NCI-H1436 treated with DMSO at 0.1 percent for 48 hours (cell line): Measurements from ENCODE around the gene DNAL1.
"Not testable (repeated sequence)": the region's sequence is repeated elsewhere in the genome, so short reads cannot be mapped to it uniquely, and the experiment has no call there.

Experiments
- DNase-seq: peaks from one replicate; lab custom pipeline; 2025; lab: John Stamatoyannopoulos, UW

The DNAL1 gene

GRCh38 chr14:73640796-73641365, 3.9 kb upstream of the DNAL1 start:
- DNase-seq, result no peak

DNA sequence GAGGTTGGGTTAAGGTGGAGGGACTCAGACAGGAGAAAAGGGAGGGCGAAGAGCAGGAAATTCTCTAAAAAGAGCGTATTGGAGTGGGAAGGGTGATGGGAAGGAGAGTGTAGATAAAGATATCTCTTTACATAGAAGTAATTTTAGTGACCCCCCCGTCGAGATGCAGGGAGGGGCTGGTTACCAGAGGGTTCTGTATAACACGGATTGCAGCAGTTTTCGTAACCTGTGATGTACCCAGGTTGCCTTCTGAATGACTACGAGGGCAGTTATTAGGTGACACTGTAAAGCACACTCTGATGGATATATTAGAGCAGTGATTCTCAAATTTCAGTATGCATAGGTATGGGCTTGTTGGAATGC, 443 bp downstream of the DNAL1 start:
- no peak for DNase-seq

- DNase-seq, result no peak
Measured at GRCh38 chr14:73651005-73651404, 6.2 kb downstream of the DNAL1 start.

GRCh38 chr14:73655851-73656250, 11.1 kb downstream of the DNAL1 start:
- no peak for DNase-seq

DNA sequence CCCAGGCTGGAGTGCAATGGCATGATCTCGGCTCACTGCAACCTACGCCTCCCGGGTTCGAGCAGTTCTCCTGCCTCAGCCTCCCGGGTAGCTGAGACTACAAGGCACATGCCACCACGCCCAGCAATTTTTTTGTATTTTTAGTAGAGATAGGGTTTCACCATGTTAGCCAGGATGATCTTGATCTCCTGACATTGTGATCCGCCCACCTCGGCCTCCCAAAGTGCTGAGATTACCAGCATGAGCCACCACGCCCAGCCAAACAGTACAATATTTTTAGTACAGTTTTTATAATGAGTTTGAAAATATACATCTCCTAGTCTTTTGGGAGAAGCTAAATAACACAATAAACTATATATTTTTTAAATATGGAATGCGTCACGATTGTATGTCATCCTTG, 14.4 kb downstream of the DNAL1 start:
- not testable (repeated sequence) for DNase-seq

GRCh38 chr14:73660511-73660910, 15.7 kb downstream of the DNAL1 start:
- DNase-seq, result no peak

GRCh38 chr14:73661872-73662271, 17.1 kb downstream of the DNAL1 start:
- no peak for DNase-seq

DNA sequence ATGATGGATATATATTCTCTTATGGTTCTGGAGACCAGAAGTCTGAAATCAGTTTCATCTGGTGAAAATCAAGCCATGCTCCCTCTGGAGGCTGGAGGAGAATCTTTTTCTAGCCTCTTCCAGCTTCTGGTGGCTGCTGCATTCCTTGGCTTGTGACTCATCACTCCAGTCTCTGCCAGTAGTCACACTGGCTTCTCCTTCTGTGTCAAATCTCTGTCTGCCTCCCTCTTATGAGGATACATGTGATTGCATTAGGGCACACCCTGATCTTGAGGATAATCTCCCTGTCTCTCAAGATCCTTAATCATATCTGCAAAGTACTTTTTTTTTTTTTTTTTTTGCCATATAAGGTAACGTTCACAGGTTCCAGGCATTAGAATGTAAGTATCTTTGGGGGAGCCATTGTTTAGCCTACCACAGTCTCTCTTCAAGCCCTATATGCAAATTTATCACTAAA, 17.7 kb downstream of the DNAL1 start:
- DNase-seq, result no peak

DNA sequence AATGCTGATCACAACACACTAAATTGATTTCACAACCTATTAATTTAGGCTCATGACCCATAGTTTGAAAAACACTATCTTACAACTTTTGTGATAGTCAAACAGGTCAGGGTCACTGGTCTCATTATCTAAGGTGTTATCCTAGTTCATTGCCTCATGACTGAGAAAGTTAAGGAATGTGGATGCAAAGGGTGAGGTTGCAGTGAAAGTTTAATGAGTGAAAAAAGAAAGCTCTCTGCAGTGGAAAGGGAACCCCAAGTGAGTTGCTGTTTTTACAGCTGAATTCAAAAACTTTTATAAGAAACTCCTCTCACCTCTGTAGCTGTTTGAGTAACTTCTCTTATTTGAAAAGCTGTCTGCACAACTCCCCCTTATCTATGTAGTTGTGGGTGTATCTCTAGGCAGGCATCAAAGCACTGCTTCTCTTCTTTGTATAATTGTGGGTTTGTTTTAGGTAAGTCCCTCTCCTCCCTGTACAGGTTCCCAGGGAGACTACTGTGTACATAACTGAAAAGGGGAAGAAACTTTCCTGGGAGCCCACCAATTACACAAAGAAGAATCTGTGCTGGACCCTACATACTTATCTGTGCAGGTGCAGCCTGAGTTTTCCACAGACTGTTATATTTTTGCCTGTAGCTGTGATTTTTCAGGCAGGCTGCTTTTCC, 18.9 kb downstream of the DNAL1 start:
- no peak for DNase-seq

- no peak for DNase-seq
Measured at GRCh38 chr14:73665130-73665529, 20.3 kb downstream of the DNAL1 start.

- no peak for DNase-seq
Measured at GRCh38 chr14:73666583-73666982, 21.8 kb downstream of the DNAL1 start.

- DNase-seq, result no peak
Measured at GRCh38 chr14:73667854-73668253, 23.1 kb downstream of the DNAL1 start.

- DNase-seq, result no peak
Measured at GRCh38 chr14:73674986-73675385, 30.2 kb downstream of the DNAL1 start.

- DNase-seq, result no peak
Measured at GRCh38 chr14:73678698-73679097, 33.9 kb downstream of the DNAL1 start.

GRCh38 chr14:73680821-73681220, 36.0 kb downstream of the DNAL1 start:
- no peak for DNase-seq

- no peak for DNase-seq
Measured at GRCh38 chr14:73684627-73685026, 39.8 kb downstream of the DNAL1 start.

- DNase-seq, result no peak
Measured at GRCh38 chr14:73685328-73685727, 40.5 kb downstream of the DNAL1 start.

DNA sequence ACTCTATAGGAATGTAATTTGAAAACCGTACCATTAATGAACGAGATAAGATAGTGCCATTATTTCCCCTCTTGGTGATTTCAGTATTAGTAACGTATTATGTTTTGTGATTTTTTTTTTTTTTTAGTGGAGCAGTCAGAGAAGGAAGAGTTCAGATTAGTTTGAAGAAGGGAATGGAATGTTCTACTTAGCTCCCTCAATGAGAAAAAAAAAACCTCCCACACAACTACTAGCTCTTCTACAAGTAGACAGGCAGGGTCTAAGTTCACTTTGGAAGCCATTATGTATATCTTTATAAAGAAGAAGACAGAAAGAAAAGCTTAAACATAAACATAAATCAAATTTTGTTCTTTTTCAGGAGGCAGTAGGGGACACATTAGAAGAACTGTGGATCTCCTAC, 42.1 kb downstream of the DNAL1 start:
- no peak for DNase-seq

GRCh38 chr14:73694083-73694482, 49.3 kb downstream of the DNAL1 start:
- no peak for DNase-seq

- DNase-seq, result no peak
Measured at GRCh38 chr14:73695082-73695481, 50.3 kb downstream of the DNAL1 start.

GRCh38 chr14:73695997-73696396, 51.2 kb downstream of the DNAL1 start:
- no peak for DNase-seq

DNA sequence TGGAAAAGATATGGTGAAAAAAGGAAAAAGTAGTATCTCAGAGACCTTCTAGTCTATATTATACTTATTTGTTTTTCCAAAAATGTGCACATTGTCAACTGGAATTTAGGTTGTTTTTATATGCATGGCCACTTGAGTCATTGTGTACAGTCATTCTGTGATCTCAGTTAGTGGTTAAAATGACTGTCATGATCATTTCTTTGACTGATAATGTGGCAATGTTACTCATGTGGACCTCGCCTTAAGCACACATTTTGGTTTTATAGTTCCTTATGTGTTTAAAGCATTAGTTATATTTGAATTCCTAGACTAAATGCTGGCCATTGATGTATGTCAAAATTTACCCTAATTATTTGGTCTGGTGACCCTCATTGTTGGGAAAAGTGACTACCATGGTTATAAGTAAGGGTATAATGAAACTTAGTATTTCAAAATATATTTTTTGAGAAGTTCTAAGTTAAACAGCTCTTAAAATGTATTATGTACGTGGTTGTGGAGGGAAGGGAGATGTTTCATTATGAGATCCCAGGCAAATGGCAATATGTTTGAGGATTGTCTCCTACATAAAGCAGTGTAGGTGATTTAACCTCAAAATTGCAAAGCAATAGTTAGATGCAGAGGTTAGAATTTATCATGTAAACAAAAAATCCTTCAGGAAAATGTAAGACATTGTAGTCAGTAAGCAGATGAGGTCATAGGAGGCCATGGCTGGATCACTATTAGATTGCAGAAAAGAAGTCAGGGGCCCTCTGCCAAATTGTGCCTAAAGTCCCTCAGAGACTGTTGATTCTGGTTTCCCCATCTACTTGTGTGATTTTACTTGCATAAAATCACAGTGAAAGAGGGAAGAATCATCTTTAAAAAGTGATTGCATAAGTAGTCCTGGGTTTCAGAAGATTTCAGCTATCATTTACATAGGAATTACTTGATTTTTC, 51.9 kb downstream of the DNAL1 start:
- DNase-seq, result no peak

- DNase-seq, result no peak
Measured at GRCh38 chr14:73700325-73700724, 55.5 kb downstream of the DNAL1 start.
